ENCODE measurements around the gene TSNAXIP1. TPM values are rescaled to one million over a fixed set of nuclear protein-coding genes. Genes with fewer than 3 reads are reported as not detected.

Gene TSNAXIP1
- total and polyA plus RNA-seq, 2 experiments from 2014 or later, result 0.97 to 2.4 TPM

DNA sequence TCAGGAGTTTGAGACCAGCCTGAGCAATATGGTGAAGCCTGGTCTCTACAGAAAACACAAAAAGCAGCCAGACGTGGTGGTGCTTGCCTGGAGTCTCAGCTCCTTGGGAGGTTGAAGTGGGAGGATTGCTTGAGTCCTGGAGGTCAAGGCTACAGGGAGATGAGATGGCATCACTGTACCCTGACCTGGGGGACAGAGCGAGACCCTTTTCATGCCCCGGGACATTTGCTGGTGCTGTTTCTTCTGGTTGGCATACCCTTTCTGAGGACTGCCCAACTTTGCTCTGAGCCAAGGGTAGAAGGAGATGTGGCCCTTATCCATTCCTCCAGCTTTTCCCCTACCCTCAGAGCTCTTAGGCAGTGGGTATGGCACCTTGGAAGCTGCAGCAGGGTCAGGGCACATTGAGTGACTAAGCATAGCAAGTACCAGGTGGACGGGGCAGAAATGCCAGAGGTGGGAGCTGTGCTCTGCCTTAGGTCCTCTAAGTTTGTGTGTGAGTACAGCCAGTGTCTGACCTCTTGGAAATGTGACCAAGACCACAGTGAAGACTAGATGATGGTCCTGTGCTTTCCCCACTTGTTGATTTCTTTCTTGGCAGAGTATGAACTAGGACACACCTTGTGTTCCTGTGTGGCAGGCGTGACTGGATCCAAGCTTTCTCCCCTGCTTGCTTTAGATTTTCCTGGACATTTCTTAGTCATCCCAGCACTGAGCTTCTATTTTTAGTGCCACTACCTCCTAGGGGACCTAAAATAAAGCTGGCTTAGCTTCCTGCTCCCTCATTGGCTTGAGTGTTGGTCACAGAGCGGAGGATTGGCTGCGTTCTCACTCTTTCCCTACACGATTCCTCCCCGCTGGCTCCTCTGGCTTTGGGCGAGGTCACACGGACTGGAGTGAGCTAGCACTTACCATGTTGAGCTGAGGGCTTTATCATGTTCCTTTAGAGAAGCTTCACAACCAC is 56.2 kb downstream of the TSNAXIP1 start:
- peaks cover 54% of the 10 kb centered on the region for H4K20me1 ChIP-seq (replicated peaks; ENCODE audit: insufficient read depth)
- H3K36me3 Mint-ChIP-seq (ENCODE audit: low read depth), result peaks cover 62% of the 10 kb centered on the region

More for the DNA sequence above, 56.2 kb downstream of the TSNAXIP1 start:
- peaks cover 76% of the 10 kb centered on the region for H3K79me2 ChIP-seq (replicated peaks; ENCODE audit: insufficient read depth)
- H3K27ac ChIP-seq (ENCODE audit: low read depth), result peak overlapping the region; percentile 69; the same call in 1 of the 2 replicates
- H3K36me3 ChIP-seq (ENCODE audit: insufficient read depth), result peaks cover 28% of the 10 kb centered on the region
- H3K4me1 Mint-ChIP-seq, result peaks cover 20% of the 10 kb centered on the region
- H3K4me1 ChIP-seq (ENCODE audit: insufficient read depth), result peaks cover 4% of the 10 kb centered on the region; the same call in 1 of the 2 replicates
- peaks cover 3% of the 10 kb centered on the region for H3K27me3 Mint-ChIP-seq (ENCODE audit: insufficient read depth, low read depth, poor library complexity)
- H3K4me3 ChIP-seq, result no peak overlapping the region
- no peak overlapping the region for H2AFZ ChIP-seq
- no peaks in the 10 kb centered on the region for H3K9me3 Mint-ChIP-seq
- H3F3A ChIP-seq (replicated peaks; ENCODE audit: low read depth), result peaks cover 13% of the 10 kb centered on the region
- H3K4me2 ChIP-seq, result no peak overlapping the region
- H3K9me2 ChIP-seq (ENCODE audit: insufficient read depth), result no peaks in the 10 kb centered on the region
- peak overlapping the region; percentile 46; the same call in 1 of the 2 replicates for H3K27ac Mint-ChIP-seq
- no peaks in the 10 kb centered on the region for H3K27me3 ChIP-seq (ENCODE audit: insufficient read depth)
- no peak overlapping the region for H3K4me3 Mint-ChIP-seq
- TF ChIP-seq, protein P1, sequence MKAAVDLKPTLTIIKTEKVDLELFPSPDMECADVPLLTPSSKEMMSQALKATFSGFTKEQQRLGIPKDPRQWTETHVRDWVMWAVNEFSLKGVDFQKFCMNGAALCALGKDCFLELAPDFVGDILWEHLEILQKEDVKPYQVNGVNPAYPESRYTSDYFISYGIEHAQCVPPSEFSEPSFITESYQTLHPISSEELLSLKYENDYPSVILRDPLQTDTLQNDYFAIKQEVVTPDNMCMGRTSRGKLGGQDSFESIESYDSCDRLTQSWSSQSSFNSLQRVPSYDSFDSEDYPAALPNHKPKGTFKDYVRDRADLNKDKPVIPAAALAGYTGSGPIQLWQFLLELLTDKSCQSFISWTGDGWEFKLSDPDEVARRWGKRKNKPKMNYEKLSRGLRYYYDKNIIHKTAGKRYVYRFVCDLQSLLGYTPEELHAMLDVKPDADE (IDR thresholded peaks at IDR 0.05), result no peak
- TF ChIP-seq EZH2phosphoT487 (IDR thresholded peaks at IDR 0.05; ENCODE audit: unreplicated experiment), result no peak
- no peak for TF ChIP-seq EZH2 (IDR thresholded peaks at IDR 0.05; ENCODE audit: low read depth, unreplicated experiment)
- TF ChIP-seq ZNF462 (CRISPR knock-in tag; IDR thresholded peaks at IDR 0.05), result no peak
- no peak for TF ChIP-seq JUNB (IDR thresholded peaks at IDR 0.05; ENCODE audit: unreplicated experiment)
- no peak for TF ChIP-seq ZNF114 (CRISPR knock-in tag; IDR thresholded peaks at IDR 0.05)
- TF ChIP-seq STAT1 (IDR thresholded peaks at IDR 0.05; ENCODE audit: unreplicated experiment), result no peak
- TF ChIP-seq POLR2AphosphoS5 (IDR thresholded peaks at IDR 0.05; ENCODE audit: low read depth), result no peak
- TF ChIP-seq ZNF331 (CRISPR knock-in tag; IDR thresholded peaks at IDR 0.05; ENCODE audit: low read depth), result no peak
- TF ChIP-seq NANOG (IDR thresholded peaks at IDR 0.05; ENCODE audit: borderline replicate concordance), result no peak
- TF ChIP-seq CREB1 (CRISPR knock-in tag; IDR thresholded peaks at IDR 0.05; ENCODE audit: low read depth), result no peak
- TF ChIP-seq, protein P2, sequence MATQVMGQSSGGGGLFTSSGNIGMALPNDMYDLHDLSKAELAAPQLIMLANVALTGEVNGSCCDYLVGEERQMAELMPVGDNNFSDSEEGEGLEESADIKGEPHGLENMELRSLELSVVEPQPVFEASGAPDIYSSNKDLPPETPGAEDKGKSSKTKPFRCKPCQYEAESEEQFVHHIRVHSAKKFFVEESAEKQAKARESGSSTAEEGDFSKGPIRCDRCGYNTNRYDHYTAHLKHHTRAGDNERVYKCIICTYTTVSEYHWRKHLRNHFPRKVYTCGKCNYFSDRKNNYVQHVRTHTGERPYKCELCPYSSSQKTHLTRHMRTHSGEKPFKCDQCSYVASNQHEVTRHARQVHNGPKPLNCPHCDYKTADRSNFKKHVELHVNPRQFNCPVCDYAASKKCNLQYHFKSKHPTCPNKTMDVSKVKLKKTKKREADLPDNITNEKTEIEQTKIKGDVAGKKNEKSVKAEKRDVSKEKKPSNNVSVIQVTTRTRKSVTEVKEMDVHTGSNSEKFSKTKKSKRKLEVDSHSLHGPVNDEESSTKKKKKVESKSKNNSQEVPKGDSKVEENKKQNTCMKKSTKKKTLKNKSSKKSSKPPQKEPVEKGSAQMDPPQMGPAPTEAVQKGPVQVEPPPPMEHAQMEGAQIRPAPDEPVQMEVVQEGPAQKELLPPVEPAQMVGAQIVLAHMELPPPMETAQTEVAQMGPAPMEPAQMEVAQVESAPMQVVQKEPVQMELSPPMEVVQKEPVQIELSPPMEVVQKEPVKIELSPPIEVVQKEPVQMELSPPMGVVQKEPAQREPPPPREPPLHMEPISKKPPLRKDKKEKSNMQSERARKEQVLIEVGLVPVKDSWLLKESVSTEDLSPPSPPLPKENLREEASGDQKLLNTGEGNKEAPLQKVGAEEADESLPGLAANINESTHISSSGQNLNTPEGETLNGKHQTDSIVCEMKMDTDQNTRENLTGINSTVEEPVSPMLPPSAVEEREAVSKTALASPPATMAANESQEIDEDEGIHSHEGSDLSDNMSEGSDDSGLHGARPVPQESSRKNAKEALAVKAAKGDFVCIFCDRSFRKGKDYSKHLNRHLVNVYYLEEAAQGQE (IDR thresholded peaks at IDR 0.05; ENCODE audit: unreplicated experiment), result no peak
- no peak for TF ChIP-seq CTCF (conservative IDR thresholded peaks at IDR 0.05; ENCODE audit: low read depth in 2 of 2)
- DNase-seq (ENCODE audit: low spot score) (no peak), ATAC-seq (peak; percentile 18; the same call in 2 of the 3 replicates)

Data from GM23338 (cell line).